ENCODE data around the gene PIP5K1C.

GRCh38 chr19:3661284-3662238 is 38.7 kb downstream of the PIP5K1C start:
- TF ChIP-seq, protein P1, sequence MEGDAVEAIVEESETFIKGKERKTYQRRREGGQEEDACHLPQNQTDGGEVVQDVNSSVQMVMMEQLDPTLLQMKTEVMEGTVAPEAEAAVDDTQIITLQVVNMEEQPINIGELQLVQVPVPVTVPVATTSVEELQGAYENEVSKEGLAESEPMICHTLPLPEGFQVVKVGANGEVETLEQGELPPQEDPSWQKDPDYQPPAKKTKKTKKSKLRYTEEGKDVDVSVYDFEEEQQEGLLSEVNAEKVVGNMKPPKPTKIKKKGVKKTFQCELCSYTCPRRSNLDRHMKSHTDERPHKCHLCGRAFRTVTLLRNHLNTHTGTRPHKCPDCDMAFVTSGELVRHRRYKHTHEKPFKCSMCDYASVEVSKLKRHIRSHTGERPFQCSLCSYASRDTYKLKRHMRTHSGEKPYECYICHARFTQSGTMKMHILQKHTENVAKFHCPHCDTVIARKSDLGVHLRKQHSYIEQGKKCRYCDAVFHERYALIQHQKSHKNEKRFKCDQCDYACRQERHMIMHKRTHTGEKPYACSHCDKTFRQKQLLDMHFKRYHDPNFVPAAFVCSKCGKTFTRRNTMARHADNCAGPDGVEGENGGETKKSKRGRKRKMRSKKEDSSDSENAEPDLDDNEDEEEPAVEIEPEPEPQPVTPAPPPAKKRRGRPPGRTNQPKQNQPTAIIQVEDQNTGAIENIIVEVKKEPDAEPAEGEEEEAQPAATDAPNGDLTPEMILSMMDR (IDR thresholded peaks at IDR 0.05): no peak
- TF ChIP-seq EZH2 (IDR thresholded peaks at IDR 0.05; ENCODE audit: borderline replicate concordance, insufficient read depth, low read depth, low read length, poor library complexity, severe bottlenecking): no peak

All from B cell (primary cell).